ENCODE data around the gene DLG3. TPM values are rescaled to one million over a fixed set of nuclear protein-coding genes. Genes with fewer than 3 reads are reported as not detected.

Gene DLG3
- total and polyA plus RNA-seq, 2 of the 8 experiments (the other 6 are each of a cell fraction or from before 2014, with no cell fraction given): 29.2 to 63.8 TPM

DNA sequence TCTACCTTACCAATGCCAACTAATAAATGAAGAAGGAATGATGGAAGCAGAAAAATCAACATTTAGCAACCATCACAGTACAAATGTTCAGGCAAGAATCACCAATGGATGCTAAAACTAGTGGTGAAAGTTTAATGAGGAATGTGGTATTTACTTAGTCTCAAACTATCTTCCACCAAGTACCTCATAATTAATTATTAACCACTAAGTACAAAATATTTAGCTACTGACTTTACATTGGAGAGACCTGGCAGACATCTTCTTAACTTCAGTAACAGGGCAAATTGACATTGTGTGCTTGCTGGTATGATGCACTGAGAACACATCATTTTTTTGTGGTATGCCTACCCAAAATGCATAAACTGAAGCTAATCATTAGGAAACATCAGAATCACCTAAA is 82.4 kb downstream of the DLG3 start (continued):
- TF ChIP-seq, protein P1, sequence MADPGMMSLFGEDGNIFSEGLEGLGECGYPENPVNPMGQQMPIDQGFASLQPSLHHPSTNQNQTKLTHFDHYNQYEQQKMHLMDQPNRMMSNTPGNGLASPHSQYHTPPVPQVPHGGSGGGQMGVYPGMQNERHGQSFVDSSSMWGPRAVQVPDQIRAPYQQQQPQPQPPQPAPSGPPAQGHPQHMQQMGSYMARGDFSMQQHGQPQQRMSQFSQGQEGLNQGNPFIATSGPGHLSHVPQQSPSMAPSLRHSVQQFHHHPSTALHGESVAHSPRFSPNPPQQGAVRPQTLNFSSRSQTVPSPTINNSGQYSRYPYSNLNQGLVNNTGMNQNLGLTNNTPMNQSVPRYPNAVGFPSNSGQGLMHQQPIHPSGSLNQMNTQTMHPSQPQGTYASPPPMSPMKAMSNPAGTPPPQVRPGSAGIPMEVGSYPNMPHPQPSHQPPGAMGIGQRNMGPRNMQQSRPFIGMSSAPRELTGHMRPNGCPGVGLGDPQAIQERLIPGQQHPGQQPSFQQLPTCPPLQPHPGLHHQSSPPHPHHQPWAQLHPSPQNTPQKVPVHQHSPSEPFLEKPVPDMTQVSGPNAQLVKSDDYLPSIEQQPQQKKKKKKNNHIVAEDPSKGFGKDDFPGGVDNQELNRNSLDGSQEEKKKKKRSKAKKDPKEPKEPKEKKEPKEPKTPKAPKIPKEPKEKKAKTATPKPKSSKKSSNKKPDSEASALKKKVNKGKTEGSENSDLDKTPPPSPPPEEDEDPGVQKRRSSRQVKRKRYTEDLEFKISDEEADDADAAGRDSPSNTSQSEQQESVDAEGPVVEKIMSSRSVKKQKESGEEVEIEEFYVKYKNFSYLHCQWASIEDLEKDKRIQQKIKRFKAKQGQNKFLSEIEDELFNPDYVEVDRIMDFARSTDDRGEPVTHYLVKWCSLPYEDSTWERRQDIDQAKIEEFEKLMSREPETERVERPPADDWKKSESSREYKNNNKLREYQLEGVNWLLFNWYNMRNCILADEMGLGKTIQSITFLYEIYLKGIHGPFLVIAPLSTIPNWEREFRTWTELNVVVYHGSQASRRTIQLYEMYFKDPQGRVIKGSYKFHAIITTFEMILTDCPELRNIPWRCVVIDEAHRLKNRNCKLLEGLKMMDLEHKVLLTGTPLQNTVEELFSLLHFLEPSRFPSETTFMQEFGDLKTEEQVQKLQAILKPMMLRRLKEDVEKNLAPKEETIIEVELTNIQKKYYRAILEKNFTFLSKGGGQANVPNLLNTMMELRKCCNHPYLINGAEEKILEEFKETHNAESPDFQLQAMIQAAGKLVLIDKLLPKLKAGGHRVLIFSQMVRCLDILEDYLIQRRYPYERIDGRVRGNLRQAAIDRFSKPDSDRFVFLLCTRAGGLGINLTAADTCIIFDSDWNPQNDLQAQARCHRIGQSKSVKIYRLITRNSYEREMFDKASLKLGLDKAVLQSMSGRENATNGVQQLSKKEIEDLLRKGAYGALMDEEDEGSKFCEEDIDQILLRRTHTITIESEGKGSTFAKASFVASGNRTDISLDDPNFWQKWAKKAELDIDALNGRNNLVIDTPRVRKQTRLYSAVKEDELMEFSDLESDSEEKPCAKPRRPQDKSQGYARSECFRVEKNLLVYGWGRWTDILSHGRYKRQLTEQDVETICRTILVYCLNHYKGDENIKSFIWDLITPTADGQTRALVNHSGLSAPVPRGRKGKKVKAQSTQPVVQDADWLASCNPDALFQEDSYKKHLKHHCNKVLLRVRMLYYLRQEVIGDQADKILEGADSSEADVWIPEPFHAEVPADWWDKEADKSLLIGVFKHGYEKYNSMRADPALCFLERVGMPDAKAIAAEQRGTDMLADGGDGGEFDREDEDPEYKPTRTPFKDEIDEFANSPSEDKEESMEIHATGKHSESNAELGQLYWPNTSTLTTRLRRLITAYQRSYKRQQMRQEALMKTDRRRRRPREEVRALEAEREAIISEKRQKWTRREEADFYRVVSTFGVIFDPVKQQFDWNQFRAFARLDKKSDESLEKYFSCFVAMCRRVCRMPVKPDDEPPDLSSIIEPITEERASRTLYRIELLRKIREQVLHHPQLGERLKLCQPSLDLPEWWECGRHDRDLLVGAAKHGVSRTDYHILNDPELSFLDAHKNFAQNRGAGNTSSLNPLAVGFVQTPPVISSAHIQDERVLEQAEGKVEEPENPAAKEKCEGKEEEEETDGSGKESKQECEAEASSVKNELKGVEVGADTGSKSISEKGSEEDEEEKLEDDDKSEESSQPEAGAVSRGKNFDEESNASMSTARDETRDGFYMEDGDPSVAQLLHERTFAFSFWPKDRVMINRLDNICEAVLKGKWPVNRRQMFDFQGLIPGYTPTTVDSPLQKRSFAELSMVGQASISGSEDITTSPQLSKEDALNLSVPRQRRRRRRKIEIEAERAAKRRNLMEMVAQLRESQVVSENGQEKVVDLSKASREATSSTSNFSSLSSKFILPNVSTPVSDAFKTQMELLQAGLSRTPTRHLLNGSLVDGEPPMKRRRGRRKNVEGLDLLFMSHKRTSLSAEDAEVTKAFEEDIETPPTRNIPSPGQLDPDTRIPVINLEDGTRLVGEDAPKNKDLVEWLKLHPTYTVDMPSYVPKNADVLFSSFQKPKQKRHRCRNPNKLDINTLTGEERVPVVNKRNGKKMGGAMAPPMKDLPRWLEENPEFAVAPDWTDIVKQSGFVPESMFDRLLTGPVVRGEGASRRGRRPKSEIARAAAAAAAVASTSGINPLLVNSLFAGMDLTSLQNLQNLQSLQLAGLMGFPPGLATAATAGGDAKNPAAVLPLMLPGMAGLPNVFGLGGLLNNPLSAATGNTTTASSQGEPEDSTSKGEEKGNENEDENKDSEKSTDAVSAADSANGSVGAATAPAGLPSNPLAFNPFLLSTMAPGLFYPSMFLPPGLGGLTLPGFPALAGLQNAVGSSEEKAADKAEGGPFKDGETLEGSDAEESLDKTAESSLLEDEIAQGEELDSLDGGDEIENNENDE (IDR thresholded peaks at IDR 0.05; ENCODE audit: insufficient replicate concordance, low read length): no peak
- TF ChIP-seq, protein P2, sequence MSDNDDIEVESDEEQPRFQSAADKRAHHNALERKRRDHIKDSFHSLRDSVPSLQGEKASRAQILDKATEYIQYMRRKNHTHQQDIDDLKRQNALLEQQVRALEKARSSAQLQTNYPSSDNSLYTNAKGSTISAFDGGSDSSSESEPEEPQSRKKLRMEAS (IDR thresholded peaks at IDR 0.05): no peak
- TF ChIP-seq NANOG (IDR thresholded peaks at IDR 0.05; ENCODE audit: insufficient read depth, low read depth, low read length, poor library complexity, severe bottlenecking): no peak
- TF ChIP-seq TCF12 (IDR thresholded peaks at IDR 0.05; ENCODE audit: low read depth, low read length): no peak
- no peak for TF ChIP-seq CBX5 (IDR thresholded peaks at IDR 0.05; ENCODE audit: low read depth, low read length)
